ENCODE measurements around the gene ATP6V0B. TPM values are rescaled to one million over a fixed set of nuclear protein-coding genes. Genes with fewer than 3 reads are reported as not detected.
A peak's percentile ranks its signal among the peaks of the same experiment; 100 is the strongest.

The ATP6V0B gene
- total and polyA plus RNA-seq, 9 of the 15 experiments (the other 6 are each of a cell fraction or from before 2014, with no cell fraction given), result 137 to 328 (median 220) TPM

DNA sequence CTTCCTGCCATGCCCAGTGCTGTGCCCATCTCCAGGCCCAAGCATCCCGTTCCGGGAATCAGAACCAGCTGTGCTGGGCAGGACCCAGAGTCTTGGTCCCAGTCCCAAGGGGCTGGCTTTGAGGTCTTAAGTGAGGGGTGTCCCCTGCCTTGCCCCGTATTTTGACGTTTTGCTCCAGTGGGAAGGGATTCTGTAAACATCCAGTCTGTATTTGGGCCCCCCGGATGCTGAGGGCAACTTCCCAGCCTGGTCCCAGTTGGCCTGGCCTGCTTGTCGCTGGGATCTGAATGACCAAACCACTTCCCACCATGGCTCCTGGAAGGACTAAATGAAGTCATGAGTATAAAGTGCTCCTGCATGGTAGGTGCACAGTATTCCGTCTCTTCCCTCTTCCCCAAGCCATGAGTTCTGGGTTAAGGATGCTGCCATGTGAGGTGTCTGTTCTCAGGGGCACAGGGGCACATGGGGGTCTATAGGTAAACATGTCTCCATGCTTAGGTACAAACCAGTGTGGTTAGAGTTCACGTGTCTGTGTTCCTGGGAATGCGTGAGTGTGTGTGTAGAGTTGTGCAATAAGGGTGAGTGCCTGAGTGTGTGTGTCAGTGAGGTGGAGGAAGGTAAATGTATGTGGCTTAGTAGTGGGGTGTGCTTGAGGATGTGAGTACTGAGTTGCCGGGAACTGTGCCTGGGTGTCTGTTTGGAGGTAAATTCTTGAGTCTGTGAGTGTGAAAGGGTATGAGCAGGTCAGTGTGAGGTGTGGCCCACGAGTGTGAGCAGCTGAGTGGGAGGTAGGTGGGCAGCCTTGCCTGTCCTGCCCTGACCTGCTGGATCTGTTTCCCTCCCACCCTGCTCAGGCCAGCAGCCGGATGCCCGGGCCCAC, 5.7 kb downstream of the ATP6V0B start (continued):
- TF ChIP-seq, protein P1, sequence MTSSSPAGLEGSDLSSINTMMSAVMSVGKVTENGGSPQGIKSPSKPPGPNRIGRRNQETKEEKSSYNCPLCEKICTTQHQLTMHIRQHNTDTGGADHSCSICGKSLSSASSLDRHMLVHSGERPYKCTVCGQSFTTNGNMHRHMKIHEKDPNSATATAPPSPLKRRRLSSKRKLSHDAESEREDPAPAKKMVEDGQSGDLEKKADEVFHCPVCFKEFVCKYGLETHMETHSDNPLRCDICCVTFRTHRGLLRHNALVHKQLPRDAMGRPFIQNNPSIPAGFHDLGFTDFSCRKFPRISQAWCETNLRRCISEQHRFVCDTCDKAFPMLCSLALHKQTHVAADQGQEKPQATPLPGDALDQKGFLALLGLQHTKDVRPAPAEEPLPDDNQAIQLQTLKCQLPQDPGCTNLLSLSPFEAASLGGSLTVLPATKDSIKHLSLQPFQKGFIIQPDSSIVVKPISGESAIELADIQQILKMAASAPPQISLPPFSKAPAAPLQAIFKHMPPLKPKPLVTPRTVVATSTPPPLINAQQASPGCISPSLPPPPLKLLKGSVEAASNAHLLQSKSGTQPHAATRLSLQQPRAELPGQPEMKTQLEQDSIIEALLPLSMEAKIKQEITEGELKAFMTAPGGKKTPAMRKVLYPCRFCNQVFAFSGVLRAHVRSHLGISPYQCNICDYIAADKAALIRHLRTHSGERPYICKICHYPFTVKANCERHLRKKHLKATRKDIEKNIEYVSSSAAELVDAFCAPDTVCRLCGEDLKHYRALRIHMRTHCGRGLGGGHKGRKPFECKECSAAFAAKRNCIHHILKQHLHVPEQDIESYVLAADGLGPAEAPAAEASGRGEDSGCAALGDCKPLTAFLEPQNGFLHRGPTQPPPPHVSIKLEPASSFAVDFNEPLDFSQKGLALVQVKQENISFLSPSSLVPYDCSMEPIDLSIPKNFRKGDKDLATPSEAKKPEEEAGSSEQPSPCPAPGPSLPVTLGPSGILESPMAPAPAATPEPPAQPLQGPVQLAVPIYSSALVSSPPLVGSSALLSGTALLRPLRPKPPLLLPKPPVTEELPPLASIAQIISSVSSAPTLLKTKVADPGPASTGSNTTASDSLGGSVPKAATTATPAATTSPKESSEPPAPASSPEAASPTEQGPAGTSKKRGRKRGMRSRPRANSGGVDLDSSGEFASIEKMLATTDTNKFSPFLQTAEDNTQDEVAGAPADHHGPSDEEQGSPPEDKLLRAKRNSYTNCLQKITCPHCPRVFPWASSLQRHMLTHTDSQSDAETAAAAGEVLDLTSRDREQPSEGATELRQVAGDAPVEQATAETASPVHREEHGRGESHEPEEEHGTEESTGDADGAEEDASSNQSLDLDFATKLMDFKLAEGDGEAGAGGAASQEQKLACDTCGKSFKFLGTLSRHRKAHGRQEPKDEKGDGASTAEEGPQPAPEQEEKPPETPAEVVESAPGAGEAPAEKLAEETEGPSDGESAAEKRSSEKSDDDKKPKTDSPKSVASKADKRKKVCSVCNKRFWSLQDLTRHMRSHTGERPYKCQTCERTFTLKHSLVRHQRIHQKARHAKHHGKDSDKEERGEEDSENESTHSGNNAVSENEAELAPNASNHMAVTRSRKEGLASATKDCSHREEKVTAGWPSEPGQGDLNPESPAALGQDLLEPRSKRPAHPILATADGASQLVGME (CRISPR knock-in tag; IDR thresholded peaks at IDR 0.05), result no peak
- 0 out of 2 replicates have a peak, but pooled peaks have one; percentile 2 for TF ChIP-seq SPI1 (IDR thresholded peaks at IDR 0.05; ENCODE audit: borderline replicate concordance, low read depth, low read length)
- TF ChIP-seq HDGF (IDR thresholded peaks at IDR 0.05), result peak; percentile 70; the same call in 1 of the 2 replicates
- TF ChIP-seq ZNF274 (IDR thresholded peaks at IDR 0.05; ENCODE audit: borderline replicate concordance, low read depth, low read length), result no peak
- TF ChIP-seq FOXK2 (conservative IDR thresholded peaks at IDR 0.05 in 1 of 2, IDR thresholded peaks at IDR 0.05 in 1 of 2; ENCODE audit: low read depth in 2 of 2), result no peak
- no peak for TF ChIP-seq PBX2 (CRISPR knock-in tag; IDR thresholded peaks at IDR 0.05; ENCODE audit: low read depth)
- no peak for TF ChIP-seq PBX2 (tag; conservative IDR thresholded peaks at IDR 0.05; ENCODE audit: low read depth)
- no peak for TF ChIP-seq BRF1 (IDR thresholded peaks at IDR 0.05; ENCODE audit: borderline replicate concordance, extremely low read depth, insufficient read length)
- no peak for TF ChIP-seq ARID3A (IDR thresholded peaks at IDR 0.05; ENCODE audit: borderline replicate concordance, low read depth, low read length)
- TF ChIP-seq POLR2A (conservative IDR thresholded peaks at IDR 0.05), result 0 out of 2 replicates have a peak, but pooled peaks have one; percentile 27
- no peak for TF ChIP-seq ERF (CRISPR knock-in tag; IDR thresholded peaks at IDR 0.05)
- TF ChIP-seq NEUROD1 (IDR thresholded peaks at IDR 0.05; ENCODE audit: borderline replicate concordance, low read depth, low read length, partially characterized antibody), result no peak
- peak; percentile 55; the same call in 1 of the 2 replicates for TF ChIP-seq IRF9 (tag; IDR thresholded peaks at IDR 0.05)
- TF ChIP-seq CEBPB (tag; IDR thresholded peaks at IDR 0.05), result peak; percentile 94
- 0 out of 2 replicates have a peak, but pooled peaks have one; percentile 15 for TF ChIP-seq DPF2 (IDR thresholded peaks at IDR 0.05)

Data from K562 (cell line).